Raji (cell line): ENCODE measurements around the gene PPP1R15B.

ENCODE experiments used
- POLR2A ChIP-seq: IDR thresholded peaks from 2 replicates; pipeline ENCODE4 v1.6.1; 2011; ENCODE audit warnings: low read depth, low read length, control low read depth; ENCODE audit not compliant: insufficient read depth

PPP1R15B gene

DNA sequence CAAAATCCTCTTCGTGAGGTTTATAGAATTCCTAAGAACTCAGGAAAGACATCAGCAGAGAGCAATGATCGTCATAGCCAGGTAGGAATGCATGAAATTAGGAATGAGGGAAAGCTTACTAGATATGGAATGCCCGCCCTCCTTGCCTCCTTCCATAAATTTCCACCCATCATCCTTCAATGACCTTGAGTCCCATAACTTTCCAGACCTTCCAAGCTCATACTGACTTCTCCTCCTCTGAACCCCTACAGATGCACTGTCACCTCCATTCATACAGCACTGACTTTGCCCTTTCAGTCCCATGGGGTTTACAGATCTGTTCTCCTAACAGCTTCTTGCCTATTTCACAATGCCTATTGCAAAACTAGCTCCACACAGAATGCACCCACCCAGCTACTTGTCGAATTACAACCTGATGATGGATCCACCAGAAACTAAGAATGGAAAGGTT lies 23.8 kb upstream of the PPP1R15B start:
- no peak for TF ChIP-seq POLR2A

DNA sequence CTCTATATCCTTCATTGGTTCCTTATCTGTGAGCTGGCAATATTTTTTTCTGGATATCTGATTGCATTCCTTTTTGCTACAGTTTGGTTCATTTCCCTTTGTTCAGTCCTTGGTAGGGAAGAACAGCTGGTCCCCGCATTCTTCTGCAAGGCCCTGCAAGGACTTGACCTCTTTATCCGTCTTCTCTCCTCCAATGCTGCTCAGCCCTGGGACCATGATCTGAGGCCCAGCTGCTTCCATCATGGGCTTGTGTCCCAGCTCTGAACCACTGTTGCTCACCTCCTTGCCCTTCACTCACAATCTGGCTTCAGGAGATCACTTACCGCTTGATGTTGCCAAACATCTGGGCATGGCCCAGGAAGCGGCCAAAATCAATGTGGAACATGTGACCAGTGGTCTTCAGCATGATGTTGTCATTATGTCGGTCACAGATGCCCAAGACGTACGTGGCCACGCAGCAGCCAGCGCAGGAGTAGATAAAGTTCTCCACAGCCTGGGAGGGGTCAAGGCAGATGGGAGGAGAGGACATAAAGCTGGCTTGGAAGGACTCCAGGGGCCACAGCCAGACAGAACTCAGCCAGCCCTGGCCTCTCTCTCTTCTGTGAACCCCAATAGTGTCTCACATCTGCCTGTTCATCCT lies 22.6 kb upstream of the PPP1R15B start:
- no peak for TF ChIP-seq POLR2A

DNA sequence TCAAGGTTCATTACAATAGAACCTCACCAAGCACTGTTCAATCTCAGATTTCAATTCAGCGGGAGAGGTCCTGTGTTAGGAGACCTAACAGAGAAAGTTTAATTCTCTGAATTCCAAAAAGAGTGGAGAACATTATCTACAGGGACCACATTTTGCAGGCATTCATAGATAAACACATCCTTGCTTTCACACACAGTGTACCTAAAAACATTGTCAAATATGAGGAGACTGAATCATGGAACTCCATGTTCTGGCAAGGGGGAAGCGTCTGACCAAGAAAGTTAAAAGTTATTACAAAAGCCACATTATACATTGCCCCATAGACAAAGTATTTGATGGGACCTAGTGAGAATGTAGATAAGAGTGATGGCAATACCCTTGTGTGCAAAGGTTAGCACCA lies 21.1 kb upstream of the PPP1R15B start:
- TF ChIP-seq POLR2A: no peak

DNA sequence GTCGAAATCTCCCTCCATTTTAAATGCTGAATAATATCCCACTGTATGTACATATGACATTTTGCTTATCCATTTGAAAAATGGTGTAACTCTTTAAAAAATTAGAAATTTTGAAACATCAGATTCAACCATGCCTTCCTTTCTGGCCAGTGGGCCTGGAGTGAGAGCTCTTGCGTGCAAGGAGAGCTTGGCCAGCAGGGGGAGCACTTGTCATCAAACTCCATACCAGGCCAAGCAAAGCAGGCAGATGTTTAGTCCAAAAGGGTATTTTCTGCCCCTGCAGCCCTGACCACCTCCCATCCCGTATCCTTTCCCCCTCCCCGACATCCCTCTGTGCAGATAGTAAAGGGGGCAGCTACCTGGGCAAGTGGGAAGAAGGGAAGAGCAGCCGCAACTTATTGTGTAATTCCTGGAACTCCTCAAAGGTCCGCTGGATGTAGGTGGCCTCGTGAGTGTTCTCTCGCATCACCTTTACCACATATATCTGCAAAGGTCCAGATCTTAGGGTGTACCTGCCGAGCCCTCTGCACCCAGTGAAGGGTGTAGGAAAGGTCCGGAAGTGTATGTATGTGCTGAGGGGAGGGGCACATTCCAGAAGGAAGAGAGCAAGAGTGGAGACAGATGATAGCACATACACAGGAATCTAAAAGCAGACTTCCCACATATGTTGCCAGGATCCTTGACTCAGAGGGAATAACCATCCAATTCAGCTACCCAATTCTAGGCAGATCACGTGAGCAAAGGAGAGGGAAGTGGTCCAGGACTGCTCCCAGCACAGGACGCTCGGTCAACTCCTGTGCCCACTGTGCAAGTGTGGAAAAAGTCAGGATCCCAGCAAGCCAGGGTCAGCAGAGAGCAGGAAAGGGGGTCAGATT lies 19.9 kb upstream of the PPP1R15B start:
- no peak for TF ChIP-seq POLR2A

DNA sequence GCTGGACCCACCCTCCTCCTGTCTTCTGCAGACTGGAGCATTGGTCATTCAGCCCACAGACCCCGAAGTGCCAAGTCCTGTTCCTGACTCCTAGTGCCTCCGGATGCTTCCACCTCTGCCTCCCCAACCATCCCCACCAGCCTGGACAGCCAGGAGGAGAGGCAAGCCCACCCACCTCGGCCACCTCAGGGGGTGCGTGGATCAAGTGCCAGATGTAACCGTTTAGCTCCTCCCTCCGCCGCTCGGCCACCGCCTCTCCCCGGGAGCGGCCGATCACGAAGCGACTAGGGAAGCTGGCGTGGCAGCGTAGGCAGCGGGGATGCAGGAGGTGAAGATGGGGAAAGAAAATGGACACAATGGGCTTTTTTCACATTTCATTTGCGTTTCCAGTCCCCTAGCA lies 18.1 kb upstream of the PPP1R15B start:
- TF ChIP-seq POLR2A: no peak

DNA sequence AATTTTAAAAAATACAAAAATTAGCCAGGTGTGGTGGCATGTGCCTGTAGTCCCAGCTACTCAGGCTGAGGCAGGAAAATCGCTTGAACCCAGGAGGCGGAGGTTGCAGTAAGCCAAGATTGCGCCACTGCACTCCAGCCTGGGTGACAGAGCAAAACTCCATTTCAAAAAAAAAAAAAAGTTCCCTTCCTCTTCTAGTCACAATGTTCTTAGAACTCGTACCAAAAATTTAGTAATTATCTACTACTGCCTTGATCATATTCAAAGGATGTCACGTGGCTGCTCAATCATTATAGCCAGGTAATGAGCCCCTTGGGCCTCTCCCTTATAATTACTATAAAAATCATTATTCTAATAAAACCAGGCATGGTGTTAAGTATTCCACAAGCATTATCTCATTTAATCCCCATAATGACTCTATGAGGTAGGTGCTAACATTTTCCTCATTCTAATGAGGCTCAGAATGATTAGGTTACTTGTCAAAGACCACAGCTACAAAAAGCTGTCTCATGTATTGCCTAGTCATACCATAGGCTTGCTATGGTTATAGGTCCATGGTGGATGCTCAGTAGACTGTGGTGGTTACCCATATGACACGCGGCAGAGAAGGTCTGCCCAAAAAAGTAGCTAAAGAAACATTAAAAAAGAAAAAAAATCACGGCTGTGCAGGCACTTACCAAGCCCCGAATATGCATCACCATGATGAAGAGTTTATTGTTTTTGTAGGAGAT lies 15.5 kb upstream of the PPP1R15B start:
- no peak for TF ChIP-seq POLR2A

DNA sequence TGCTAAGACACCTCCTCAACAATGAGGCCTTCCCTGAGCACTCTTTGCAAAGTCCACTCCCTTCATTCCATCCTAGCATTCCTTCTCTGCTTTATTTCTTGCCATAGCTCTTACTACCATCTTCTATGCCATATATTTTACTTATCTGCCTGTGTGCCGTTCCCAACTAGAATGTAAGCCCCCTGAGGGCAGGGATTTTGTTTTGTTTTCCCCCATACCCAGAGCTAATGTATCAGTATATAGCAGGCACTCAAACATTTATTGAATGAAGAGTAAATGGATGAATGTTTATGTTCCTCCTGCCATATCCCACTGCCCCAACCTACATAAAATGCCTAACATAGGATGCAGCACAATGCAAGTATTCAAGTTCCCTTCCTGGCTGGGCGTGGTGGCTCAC lies 14.9 kb upstream of the PPP1R15B start:
- TF ChIP-seq POLR2A: no peak

DNA sequence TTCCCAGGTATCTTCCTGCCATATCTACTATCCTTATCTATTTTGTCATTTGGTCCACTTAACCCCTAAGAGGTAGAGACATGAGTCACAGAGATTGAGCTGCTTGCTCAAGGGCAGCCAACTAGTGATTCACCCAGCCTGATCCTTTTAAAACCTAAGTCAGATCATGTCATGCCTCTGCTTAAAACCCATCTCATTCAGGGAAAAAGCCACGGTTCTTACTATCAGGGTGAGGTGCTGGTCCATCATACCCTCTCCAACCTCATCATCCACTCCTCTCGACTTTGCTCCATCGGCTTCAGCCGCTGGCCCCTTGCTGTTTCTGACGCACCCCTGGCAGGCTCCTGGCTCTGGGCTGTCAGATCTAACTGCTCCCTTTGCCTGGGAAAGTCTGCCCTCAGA lies 14.4 kb upstream of the PPP1R15B start:
- no peak for TF ChIP-seq POLR2A

DNA sequence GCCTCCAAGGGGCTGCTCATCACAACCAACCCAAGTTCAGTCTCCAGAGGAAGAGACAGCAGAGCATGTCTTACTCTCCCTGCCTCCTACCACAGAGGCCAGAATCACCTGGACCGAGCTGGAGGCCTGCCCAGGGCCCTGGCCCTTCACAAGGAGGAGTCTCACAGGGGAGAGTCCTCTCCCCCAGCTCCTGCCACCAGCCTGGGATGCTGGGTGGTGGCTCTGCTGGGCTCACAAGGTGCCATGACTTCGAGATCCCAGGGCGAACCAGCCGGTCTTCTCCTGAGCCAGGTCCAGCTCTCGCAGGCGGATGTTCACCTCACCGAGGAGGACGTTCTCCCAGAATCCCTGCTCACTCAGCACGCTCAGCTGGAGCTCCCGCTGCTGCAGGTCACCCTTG lies 13.0 kb upstream of the PPP1R15B start:
- TF ChIP-seq POLR2A: no peak

DNA sequence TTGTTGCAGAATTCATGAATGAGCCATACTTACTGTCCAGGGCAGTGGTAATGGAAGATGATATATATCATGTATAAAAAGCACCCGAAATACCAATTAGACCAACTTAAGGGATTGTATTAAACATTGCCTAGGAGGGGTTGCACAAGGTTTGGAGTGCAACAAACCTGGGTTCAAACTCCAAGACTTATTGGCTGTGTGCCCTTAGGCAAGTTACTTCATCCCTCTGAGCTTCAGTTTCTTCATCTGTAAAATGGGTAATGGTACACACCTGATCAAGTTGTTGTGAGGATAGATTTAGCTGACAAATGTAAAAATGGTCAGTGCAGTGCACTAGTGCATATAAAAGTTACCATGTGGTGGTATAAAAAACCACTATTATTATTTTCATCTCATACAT lies 9.8 kb upstream of the PPP1R15B start:
- TF ChIP-seq POLR2A: no peak

DNA sequence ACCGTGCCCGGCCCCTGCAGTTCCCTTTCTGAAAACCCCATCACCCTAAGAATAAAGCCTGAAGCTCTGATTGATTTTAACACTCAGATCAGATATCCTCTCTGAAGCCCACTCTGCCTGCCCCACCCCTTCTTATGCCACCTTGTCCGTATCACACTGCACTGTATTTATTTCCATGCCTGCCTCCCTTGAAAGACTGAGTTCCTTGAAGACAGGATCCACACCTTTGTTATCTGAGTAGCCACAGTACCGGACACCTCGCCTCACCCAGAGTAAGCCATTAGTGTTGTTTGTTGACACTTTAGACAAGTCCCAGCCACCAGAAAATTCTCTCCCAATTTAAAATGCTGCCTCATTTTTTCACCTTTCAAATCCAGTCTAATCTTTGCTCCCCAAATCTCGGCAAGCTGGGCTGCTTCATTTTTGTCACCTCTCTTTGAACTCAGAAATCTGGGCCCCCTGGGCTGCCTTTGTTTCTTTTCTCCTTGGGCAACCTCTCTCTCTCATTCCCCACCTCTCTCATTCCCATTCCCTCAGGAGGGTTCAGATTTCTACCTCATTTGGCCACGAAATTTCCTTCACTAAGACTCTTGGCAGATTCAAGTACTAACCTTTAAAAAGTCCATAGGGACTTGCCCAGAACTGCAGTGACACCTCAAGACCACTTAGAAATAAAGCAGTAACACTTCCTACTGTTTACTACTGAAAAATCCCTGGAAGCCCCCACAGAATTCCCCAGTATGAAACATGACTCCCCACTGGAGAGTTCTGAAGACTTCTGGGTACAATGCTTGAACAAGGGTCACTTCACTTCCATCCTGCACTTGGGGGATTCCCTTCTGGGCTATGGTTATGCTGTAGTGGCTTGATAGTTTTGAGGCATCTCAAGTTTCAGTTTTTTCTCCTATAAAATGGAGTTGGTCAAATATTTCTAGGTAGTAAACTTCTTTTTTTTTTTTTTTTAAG lies 8.7 kb upstream of the PPP1R15B start:
- TF ChIP-seq POLR2A: no peak

DNA sequence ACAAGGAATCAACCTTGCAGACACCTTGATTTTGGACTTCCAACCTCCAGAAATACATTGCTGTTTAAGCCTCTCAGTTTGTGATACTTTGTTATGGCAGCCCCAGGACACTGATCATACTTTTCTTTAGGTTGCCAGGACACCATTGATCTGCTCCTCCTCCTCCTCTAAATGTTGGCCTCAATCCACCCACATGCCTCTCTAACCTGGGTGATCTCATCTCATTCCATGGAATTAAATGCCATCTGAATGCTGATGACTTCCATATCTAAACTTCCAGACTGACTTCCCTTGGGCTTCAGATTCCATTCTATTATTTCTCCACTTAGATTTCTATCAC lies 7.4 kb upstream of the PPP1R15B start:
- no peak for TF ChIP-seq POLR2A

DNA sequence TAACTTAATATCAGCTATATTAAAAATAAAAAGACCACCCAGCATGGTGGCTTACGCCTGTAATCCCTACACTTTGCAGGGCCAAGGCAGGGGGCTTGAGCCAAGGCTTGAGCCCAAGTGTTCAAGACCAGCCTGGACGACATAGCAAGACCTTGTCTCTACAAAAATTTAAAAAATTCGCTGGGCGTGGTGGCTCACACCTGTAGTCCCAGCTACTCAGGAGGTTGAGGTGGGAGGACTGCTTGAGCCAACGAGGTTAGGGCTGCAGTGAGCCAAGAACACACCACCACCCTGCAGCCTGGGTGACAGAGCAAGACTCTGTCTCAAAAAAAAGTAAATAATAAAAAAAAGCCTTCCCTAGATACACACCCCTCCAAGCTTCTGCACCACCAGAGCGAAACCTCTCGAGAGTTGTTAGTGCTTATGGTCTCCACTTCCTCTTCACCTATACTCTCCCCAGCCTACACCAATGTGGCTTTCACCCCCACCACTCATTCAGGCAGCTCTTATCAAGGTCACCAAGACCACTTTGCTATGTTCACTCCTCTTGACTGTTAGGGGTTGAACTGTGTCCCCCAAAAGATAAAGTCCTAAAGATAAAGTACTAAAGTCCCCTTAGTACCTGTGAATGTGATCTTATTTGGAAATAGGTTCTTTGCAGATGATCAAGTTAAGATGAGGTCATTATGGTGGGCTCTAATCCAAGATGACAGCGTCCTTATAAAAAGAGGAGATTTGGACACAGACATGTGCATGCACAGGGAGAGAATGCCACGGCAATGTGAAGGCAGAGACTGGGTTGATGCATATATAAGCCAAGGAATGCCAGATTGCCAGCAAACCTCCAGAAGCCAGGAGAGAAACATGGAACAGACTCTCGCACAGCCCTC lies 6.8 kb upstream of the PPP1R15B start:
- TF ChIP-seq POLR2A: no peak
